ENCODE data around the gene ANKRA2. TPM values are rescaled to one million over a fixed set of nuclear protein-coding genes. Genes with fewer than 3 reads are reported as not detected.
A peak's percentile ranks its signal among the peaks of the same experiment; 100 is the strongest.
"Not testable (repeated sequence)": the region's sequence is repeated elsewhere in the genome, so short reads cannot be mapped to it uniquely, and the experiment has no call there.

The ANKRA2 gene
- polyA plus RNA-seq, 3 donors: 13.4 to 14.9 (median 13.5) TPM

DNA sequence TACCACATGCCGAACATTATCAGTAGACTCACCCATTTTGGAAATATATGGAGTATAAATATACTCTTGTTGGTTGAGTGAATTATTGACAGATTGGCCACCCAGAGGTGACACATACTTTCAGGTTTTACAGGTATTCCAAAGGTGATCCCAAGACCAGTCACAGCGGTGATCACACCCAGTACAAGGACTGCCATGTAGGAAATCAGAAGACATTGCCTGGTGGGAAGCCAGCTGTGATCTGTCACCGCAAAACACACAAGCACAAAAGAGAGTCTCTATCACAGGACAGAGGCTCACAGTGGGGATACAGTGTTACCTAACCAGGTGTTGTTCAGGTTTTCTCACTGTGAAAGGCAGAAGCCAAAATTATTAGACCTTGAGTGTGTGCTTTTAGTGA is 51.4 kb downstream of the ANKRA2 start:
- no peaks in the 10 kb centered on the region for H3K27me3 ChIP-seq (ENCODE audit: control insufficient read depth in 2 of 2, insufficient read depth in 2 of 2, low read length in 2 of 2)
- Mint-ChIP-seq H3K9me3 (no peaks in the 10 kb centered on the region), H3K27me3 (ENCODE audit: low read depth in 3 of 3) (peaks cover 0 to 2% (median 1%) of the 10 kb centered on the region in 3 donors), H3K4me3 (no peak overlapping the region), H3K36me3 (peaks cover under 1 to 2% of the 10 kb centered on the region in 2 donors), H3K4me1 (peaks cover 7% of the 10 kb centered on the region), H3K27ac (peak overlapping the region in 1 of 7 donors; percentile 70)
- intact Hi-C loops (cut with micrococcal nuclease): no loop called here
- 92% methylated on average over 1 of the region's 3 CpGs for WGBS (ENCODE audit: insufficient coverage)
- H3K9ac ChIP-seq (ENCODE audit: insufficient read depth, low read length, poor library complexity, severe bottlenecking): no peak overlapping the region
- H3K79me2 ChIP-seq (ENCODE audit: insufficient read depth, low read length): no peaks in the 10 kb centered on the region
- no peaks in the 10 kb centered on the region for H3K9me3 ChIP-seq (replicated peaks in 1 of 2; ENCODE audit: control insufficient read depth in 1 of 2, insufficient read depth in 1 of 2, low read length in 2 of 2)
- no peaks in the 10 kb centered on the region for H3K4me1 ChIP-seq (ENCODE audit: control insufficient read depth in 1 of 2, insufficient read depth in 2 of 2, low read length in 2 of 2)
- TF ChIP-seq, protein P1, sequence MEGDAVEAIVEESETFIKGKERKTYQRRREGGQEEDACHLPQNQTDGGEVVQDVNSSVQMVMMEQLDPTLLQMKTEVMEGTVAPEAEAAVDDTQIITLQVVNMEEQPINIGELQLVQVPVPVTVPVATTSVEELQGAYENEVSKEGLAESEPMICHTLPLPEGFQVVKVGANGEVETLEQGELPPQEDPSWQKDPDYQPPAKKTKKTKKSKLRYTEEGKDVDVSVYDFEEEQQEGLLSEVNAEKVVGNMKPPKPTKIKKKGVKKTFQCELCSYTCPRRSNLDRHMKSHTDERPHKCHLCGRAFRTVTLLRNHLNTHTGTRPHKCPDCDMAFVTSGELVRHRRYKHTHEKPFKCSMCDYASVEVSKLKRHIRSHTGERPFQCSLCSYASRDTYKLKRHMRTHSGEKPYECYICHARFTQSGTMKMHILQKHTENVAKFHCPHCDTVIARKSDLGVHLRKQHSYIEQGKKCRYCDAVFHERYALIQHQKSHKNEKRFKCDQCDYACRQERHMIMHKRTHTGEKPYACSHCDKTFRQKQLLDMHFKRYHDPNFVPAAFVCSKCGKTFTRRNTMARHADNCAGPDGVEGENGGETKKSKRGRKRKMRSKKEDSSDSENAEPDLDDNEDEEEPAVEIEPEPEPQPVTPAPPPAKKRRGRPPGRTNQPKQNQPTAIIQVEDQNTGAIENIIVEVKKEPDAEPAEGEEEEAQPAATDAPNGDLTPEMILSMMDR (IDR thresholded peaks at IDR 0.05): no peak
- no peak for DNase-seq
- no peak overlapping the region for H3K4me3 ChIP-seq (replicated peaks in 1 of 3; ENCODE audit: low read depth in 2 of 3, low read length in 3 of 3)
- H2AFZ ChIP-seq (ENCODE audit: insufficient read depth, low read depth, low read length, poor library complexity, severe bottlenecking): no peak overlapping the region
- no peak overlapping the region for H3K27ac ChIP-seq (ENCODE audit: low read depth in 1 of 2, low read length in 2 of 2)
- no peak overlapping the region for H3K4me2 ChIP-seq (replicated peaks; ENCODE audit: extremely low read depth, low read length, poor library complexity, severe bottlenecking)
- no peaks in the 10 kb centered on the region for H4K20me1 ChIP-seq (ENCODE audit: insufficient read depth, low read length)
- H3K36me3 ChIP-seq (replicated peaks in 1 of 2; ENCODE audit: control insufficient read depth in 1 of 2, insufficient read depth in 2 of 2, low read length in 2 of 2): no peaks in the 10 kb centered on the region

DNA sequence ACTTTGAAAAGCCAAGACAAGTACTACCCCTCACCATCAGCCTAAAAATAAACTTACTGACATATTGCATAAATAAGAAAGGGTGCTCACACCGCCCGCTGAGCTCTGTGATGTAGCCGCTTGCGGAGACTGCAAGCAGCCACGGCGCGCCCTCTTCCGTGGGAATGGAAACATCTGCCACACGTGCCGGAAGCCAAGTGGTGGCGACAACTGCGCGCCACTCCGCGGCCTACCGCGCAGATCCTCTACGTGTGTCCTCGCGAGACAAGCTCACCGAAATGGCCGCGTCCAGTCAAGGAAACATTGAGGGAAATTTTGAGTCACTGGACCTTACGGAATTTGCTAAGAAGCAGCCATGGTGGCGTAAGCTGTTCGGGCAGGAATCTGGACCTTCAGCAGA is 56.9 kb downstream of the ANKRA2 start:
- H3K27me3 Mint-ChIP-seq (ENCODE audit: low read depth in 3 of 3); H3K9me3 ChIP-seq (replicated peaks in 1 of 2; ENCODE audit: control insufficient read depth in 1 of 2, insufficient read depth in 1 of 2, low read length in 2 of 2); H3K4me3 ChIP-seq (replicated peaks in 1 of 3; ENCODE audit: low read depth in 2 of 3, low read length in 3 of 3); H3K27ac ChIP-seq (ENCODE audit: low read depth in 1 of 2, low read length in 2 of 2); H3K4me1 Mint-ChIP-seq; H3K4me3 Mint-ChIP-seq; H2AFZ ChIP-seq (ENCODE audit: insufficient read depth, low read depth, low read length, poor library complexity, severe bottlenecking); DNase-seq; intact Hi-C loops (cut with micrococcal nuclease); H3K4me2 ChIP-seq (replicated peaks; ENCODE audit: extremely low read depth, low read length, poor library complexity, severe bottlenecking); H3K4me1 ChIP-seq (ENCODE audit: control insufficient read depth in 1 of 2, insufficient read depth in 2 of 2, low read length in 2 of 2); H3K79me2 ChIP-seq (ENCODE audit: insufficient read depth, low read length); H3K9ac ChIP-seq (ENCODE audit: insufficient read depth, low read length, poor library complexity, severe bottlenecking); H3K27me3 ChIP-seq (ENCODE audit: control insufficient read depth in 2 of 2, insufficient read depth in 2 of 2, low read length in 2 of 2); H3K27ac Mint-ChIP-seq; H3K9me3 Mint-ChIP-seq: not testable (repeated sequence)
- peaks cover 34 to 36% of the 10 kb centered on the region in 2 donors for H3K36me3 Mint-ChIP-seq
- whole genome bisulfite sequencing (ENCODE audit: insufficient coverage): 99% methylated on average over 26 of the region's 26 CpGs
- Histone ChIP-seq H4K20me1 (ENCODE audit: insufficient read depth, low read length) (peaks cover 14% of the 10 kb centered on the region), H3K36me3 (replicated peaks in 1 of 2; ENCODE audit: control insufficient read depth in 1 of 2, insufficient read depth in 2 of 2, low read length in 2 of 2) (peaks cover 28 to 34% of the 10 kb centered on the region in 2 donors)

Measured in CD14-positive monocyte (primary cell).